Measurements from ENCODE around the gene ALDH1L1. TPM values are rescaled to one million over a fixed set of nuclear protein-coding genes. Genes with fewer than 3 reads are reported as not detected.

Gene ALDH1L1
- total and polyA plus RNA-seq, 8 donors = 0.39 to 1.8 (median 0.51) TPM

DNA sequence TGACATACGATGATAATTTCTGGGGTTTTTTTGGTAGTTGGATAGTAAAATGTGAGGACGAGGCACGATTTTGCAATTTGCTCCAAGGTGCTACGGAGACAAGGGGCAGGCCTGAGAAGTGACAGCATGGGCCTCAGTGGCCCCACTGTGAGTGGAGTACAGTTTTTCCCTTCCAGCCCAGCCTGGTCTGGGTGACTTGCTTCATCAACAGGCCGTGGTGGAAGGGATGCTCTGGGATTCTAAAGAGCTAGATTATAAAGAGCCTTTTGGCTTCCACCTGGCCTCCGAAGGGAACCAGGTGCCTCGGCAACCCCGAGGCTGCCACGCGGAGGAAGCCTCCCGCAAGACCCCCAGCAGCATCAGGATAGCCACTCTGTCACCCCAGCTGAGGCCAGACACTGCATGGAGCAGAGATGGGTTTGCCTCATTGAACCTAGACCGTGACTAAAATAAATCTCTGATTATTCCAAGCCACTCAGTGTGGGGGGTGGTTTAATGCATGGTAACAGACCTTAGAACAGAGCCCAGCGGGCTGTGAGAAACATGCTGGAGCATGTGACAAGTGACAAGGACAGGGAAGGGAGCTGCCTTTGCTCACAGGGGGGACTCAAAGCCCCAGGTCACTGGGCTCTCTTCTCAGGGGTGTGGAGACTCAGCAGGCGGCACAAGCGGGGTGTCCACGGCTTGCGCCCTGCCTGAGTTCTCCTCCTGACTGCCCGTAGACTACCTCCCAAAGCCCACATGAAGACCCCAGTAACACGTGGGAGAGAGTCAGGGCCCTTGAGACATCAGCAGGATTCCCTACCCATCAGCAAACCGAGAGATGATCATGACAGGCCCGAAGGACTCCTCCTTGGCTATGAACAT is 73.8 kb downstream of the ALDH1L1 start:
- Histone ChIP-seq H3K4me3 (no peak overlapping the region), H3K36me3 (no peaks in the 10 kb centered on the region), H3K9me3 (no peaks in the 10 kb centered on the region), H3K27me3 (no peaks in the 10 kb centered on the region), H3K27ac (no peak overlapping the region), H3K4me1 (no peaks in the 10 kb centered on the region)
- DNase-seq (no peak), ATAC-seq (no peak)
- no peak for TF ChIP-seq CTCF (IDR thresholded peaks at IDR 0.05)
- intact Hi-C loops (cut with DNase I) = no loop called here

DNA sequence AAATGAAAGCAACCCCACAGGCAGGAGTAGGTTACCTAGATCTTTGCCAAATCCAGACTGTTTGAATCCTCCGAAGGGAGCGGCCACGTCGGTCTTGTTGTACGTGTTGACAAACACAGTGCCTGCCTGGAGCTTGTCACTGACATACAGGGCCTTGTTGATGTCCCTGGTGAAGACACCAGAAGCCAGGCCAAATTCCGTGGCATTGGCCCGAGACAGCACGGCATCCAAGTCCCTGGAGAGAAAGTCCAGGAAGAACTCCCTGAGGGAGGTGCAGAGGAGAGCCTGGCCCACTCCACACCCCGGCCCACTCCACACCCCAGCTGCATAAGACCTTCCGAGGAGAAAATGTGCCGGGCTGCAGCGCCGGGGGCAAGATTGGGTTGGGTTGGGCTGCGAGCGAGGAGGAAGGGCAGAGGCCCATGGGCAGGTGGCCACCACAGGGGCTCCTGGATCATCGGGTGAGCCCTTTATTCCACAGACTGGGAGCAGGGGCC is 74.6 kb downstream of the ALDH1L1 start:
- no peaks in the 10 kb centered on the region for H3K27me3 ChIP-seq
- no peak for ATAC-seq
- TF ChIP-seq CTCF (IDR thresholded peaks at IDR 0.05) = no peak
- H3K27ac ChIP-seq = no peak overlapping the region
- DNase-seq = peak in 2 of 4 donors; percentile 27 to 70
- H3K4me3 ChIP-seq = no peak overlapping the region
- no peaks in the 10 kb centered on the region for H3K4me1 ChIP-seq
- intact Hi-C loops (cut with DNase I) = no loop called here
- no peaks in the 10 kb centered on the region for H3K36me3 ChIP-seq
- H3K9me3 ChIP-seq = no peaks in the 10 kb centered on the region

DNA sequence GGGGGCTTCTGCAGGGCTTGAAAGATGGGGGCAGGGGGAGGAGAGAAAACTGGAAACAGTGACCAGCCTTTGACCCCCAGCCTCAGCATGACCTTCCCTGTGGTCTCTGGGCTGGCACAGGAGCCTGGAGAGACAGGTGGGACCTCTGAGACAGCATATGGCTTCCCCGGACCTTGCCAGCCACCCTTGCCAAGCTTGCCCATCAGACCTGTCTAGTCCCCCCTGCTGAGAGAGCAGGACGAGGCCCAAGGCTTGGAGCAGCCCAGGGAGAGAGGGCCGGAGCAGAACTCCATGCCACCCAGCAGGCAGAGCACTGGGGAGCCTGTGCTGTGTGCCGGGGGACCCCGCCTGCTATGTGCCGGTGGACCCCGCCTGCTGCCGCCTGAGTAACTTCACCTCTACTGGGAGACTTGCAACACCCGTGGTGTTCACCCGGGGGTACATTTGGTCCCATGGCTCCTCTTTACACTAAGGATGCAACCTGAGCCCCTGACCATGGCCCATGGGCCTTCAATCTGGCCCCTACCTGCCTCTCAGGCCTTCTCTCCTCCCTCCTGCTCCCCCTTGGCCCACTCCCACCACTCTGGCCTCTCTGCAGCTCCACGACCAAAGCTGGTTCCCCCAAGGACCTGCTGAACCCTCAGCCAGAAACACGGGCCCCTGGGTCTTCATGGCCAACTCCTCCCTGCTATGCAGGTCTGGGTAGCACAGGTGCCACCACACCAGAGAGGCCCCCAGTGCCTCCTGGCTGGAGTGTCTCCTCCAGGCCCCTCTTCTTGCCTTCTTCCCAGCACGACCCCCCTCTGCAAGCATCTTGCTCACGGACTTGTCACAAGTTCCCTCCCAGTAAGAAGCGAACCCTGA is 75.4 kb downstream of the ALDH1L1 start:
- intact Hi-C loops (cut with DNase I) = no loop called here

GRCh38 chr3:126104028-126104635 is 76.3 kb downstream of the ALDH1L1 start:
- no peak for TF ChIP-seq CTCF (IDR thresholded peaks at IDR 0.05)
- intact Hi-C loops (cut with DNase I) = no loop called here
- Histone ChIP-seq H3K4me1 (no peaks in the 10 kb centered on the region), H3K27ac (no peak overlapping the region), H3K27me3 (no peaks in the 10 kb centered on the region), H3K9me3 (no peaks in the 10 kb centered on the region), H3K36me3 (no peaks in the 10 kb centered on the region), H3K4me3 (no peak overlapping the region)
- ATAC-seq = no peak
- peak in 1 of 4 donors; percentile 63 for DNase-seq

More for the DNA sequence above, 75.4 kb downstream of the ALDH1L1 start:
- no peaks in the 10 kb centered on the region for H3K4me1 ChIP-seq
- no peak overlapping the region for H3K4me3 ChIP-seq
- ATAC-seq (no peak), DNase-seq (peak in 1 of 4 donors; percentile 54)
- H3K9me3 ChIP-seq = no peaks in the 10 kb centered on the region
- TF ChIP-seq CTCF (IDR thresholded peaks at IDR 0.05) = no peak
- H3K27me3 ChIP-seq = no peaks in the 10 kb centered on the region
- H3K36me3 ChIP-seq = no peaks in the 10 kb centered on the region
- no peak overlapping the region for H3K27ac ChIP-seq
